Bronchial epithelial cell (primary cell): ENCODE results near the gene TSPEAR. TPM values are rescaled to one million over a fixed set of nuclear protein-coding genes. Genes with fewer than 3 reads are reported as not detected.

Experiments
- DNase-seq: peaks from one replicate; pipeline ENCODE4 v3.0.0-alpha.2; 2010; ENCODE audit warnings: low read depth
- FAIRE-seq: peaks from 2 replicates; lab custom pipeline; 2011; peaks lifted over from hg19 to GRCh38; lab: Jason Lieb, UNC
- H3K27me3 ChIP-seq: 2 replicates; pipeline ENCODE4 v1.5.1; 2011; ENCODE audit warnings: low read length; ENCODE audit not compliant: control insufficient read depth, insufficient read depth
- H3K36me3 ChIP-seq: 2 replicates; pipeline ENCODE4 v1.5.1; 2011; ENCODE audit warnings: low read length; ENCODE audit not compliant: control insufficient read depth, insufficient read depth
- H3K4me3 ChIP-seq: 2 replicates; pipeline ENCODE4 v1.5.1; 2011; ENCODE audit warnings: mild to moderate bottlenecking, low read depth, low read length, control low read depth
- total RNA-seq: library from RNA; depleted of rRNA; stranded (reverse); fragments of >200 nt; gene quantifications from 2 replicates; pipeline ENCODE4 v1.2.1, GENCODE V29; 2014
- TF ChIP-seq, protein P1 (sequence below): IDR thresholded peaks from 2 replicates; pipeline ENCODE4 v1.5.1; 2011; ENCODE audit warnings: mild to moderate bottlenecking, moderate library complexity, low read length, control low read depth, inconsistent platforms; ENCODE audit not compliant: insufficient read depth, severe bottlenecking

Gene TSPEAR
- total RNA-seq, 1 donor from 2014 or later: not detected

DNA sequence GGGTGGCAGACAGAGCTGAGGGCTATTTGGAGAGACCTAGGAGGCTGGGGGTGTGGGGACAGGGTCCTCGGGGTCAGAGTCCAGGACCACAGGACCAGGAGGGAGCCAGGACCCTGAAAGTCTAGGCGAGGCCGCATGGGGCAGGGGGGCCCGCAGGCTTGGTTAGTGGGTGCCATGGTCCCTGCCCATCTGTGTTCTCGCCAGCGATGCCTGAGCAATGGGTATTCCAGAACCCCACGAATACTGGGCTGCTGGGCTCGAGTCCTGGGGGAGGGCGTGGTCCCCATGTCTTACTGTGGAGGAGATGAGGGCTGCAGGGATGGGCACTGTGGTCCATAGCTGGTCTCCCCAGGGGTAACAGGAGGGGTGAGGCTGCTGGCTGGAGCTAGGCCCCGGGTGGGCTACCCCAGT, 121.1 kb downstream of the TSPEAR start:
- TF ChIP-seq, protein P1, sequence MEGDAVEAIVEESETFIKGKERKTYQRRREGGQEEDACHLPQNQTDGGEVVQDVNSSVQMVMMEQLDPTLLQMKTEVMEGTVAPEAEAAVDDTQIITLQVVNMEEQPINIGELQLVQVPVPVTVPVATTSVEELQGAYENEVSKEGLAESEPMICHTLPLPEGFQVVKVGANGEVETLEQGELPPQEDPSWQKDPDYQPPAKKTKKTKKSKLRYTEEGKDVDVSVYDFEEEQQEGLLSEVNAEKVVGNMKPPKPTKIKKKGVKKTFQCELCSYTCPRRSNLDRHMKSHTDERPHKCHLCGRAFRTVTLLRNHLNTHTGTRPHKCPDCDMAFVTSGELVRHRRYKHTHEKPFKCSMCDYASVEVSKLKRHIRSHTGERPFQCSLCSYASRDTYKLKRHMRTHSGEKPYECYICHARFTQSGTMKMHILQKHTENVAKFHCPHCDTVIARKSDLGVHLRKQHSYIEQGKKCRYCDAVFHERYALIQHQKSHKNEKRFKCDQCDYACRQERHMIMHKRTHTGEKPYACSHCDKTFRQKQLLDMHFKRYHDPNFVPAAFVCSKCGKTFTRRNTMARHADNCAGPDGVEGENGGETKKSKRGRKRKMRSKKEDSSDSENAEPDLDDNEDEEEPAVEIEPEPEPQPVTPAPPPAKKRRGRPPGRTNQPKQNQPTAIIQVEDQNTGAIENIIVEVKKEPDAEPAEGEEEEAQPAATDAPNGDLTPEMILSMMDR: no peak
- H3K27me3 ChIP-seq: no peaks in the 10 kb centered on the region
- no peaks in the 10 kb centered on the region for H3K36me3 ChIP-seq
- no peak overlapping the region for H3K4me3 ChIP-seq
- FAIRE-seq (no peak), DNase-seq (no peak)

DNA sequence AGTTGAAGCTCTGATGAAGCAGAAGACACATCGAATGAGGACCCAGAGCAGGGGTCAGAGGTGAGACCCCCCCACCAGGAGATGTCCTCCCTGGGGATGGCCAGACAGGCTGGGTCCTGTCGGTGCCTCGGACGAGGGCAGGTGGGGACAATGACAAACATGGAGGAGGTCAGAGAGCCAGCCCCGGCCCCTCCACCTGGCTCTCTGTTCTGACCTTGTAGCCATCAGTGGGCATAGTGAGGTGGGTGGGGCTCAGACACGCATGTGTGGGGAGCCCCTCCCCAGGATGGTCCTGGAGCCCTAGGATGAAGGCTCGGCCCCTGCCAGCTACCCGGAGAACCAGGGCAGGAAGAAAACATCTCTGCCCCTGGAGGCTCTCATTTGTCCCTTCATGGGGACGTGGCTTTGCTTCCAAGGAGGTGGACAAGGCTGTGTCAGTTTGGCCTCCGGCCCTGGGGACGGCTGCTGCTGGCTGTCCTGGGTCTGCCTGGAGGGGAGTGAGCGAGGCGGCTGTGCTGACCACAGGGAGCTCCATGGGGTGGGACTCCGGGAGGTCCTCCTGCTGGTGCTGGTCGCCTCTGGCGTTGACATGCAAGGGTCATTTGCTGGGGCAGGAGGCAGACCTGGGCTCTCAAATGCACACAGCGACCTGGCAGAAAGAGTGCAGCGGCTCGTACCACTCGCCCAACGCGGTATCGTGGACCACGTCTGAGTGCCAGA, 121.6 kb downstream of the TSPEAR start:
- TF ChIP-seq, protein P1: no peak
- DNase-seq: no peak
- no peak overlapping the region for H3K4me3 ChIP-seq

DNA sequence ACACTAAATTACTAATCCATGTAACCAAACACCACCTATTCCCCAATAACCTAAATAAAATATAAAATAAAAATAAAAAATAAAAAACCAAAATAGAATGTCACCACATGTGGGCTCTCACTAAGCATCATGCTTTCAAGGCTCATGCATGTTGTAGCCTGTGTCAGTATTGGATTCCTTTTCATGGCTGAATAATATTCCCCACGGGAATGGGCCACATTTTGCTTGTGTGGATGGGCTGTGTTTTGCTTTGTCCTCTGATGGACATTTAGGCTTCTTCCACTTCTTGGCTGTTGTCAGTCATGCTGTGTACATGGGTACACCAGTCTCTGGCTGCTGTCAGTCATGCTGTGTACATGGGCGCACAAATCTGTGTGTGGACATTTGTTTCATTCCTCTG, 122.3 kb downstream of the TSPEAR start:
- FAIRE-seq: no peak
- no peaks in the 10 kb centered on the region for H3K27me3 ChIP-seq

More for the DNA sequence above, 121.6 kb downstream of the TSPEAR start:
- H3K27me3 ChIP-seq: no peaks in the 10 kb centered on the region
- no peaks in the 10 kb centered on the region for H3K36me3 ChIP-seq
- FAIRE-seq: no peak

DNA sequence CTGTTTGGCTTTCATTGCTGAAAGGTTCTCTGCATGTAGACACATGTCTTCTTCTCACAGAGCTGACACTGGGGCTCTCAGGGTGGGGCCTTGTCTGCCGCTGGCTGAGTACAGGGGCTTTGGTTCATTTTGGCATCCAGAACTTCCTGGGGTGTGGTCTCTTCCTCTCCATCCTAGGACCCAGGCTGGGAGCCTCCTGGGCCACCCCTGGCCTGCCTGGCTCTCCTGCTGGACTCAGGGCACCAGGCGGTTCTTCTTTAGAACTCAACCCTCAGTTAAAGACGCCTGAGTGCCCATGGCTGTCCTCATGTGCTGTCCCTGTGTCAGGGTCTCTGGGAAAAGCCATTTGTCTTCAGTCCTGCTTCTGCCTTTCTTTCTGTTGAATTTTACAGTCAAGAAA, 125.5 kb downstream of the TSPEAR start:
- TF ChIP-seq, protein P1: no peak
- Histone ChIP-seq H3K4me3 (no peak overlapping the region), H3K27me3 (no peaks in the 10 kb centered on the region), H3K36me3 (no peaks in the 10 kb centered on the region)
- FAIRE-seq (no peak), DNase-seq (no peak)

More for the DNA sequence above, 122.3 kb downstream of the TSPEAR start:
- TF ChIP-seq, protein P1: no peak
- Histone ChIP-seq H3K4me3 (no peak overlapping the region), H3K36me3 (no peaks in the 10 kb centered on the region)
- no peak for DNase-seq

DNA sequence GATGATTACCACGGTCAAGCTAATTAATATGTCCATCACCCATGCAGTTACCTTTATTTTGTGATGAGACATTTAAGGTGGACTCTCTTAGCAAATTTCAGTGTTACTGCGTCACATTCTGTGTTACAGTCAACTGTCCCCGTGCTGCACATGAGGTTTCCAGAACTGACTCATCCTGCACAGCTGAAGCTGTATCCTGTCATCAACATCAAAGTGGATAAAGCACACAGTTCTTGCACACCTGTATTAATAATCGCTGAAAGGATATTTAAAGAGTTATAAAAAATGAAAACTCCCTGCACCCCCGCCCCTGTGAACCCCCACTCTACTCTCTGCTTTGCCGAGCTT, 127.6 kb downstream of the TSPEAR start:
- H3K27me3 ChIP-seq: no peaks in the 10 kb centered on the region
- DNase-seq: no peak
- TF ChIP-seq, protein P1: no peak
- no peak overlapping the region for H3K4me3 ChIP-seq
- peak; percentile 32 for FAIRE-seq
- no peaks in the 10 kb centered on the region for H3K36me3 ChIP-seq

DNA sequence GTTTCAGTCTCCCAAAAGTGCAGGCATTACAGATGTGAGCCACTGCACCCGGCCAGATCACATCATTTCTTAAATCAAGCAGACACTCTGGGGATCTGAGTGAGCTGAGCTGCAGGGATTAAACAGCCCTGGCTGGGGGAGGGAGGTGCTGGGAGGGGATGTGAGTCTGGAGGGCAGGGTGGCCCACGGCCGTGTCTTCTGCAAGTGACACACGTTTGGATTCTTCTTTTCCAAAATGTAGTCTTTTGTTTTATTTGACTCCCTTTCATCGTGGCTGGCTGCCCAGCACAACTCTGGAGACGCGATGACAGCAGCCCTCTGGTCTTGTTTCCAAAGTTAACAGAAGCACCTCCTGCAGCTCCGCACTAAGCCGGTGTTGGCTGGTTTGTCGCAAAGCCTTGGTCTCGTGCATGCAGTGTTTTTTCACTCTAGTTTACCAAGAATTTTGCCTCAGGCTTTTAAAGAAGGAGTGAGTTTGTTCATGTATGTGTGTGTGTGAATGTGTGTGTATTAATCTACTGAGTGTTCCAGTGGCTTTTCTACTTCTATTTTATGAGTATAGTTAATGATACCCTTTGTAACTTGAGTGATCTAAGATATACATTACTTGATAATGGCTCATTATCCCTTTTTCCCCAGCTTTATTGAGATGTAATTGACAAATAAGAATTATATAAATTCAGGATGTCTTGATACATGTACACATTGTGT, 128.1 kb downstream of the TSPEAR start:
- FAIRE-seq: no peak
- Histone ChIP-seq H3K36me3 (no peaks in the 10 kb centered on the region), H3K27me3 (no peaks in the 10 kb centered on the region), H3K4me3 (no peak overlapping the region)
- TF ChIP-seq, protein P1: no peak
- DNase-seq: no peak
